ENCODE measurements around the gene GARRE1. TPM values are rescaled to one million over a fixed set of nuclear protein-coding genes. Genes with fewer than 3 reads are reported as not detected.

The GARRE1 gene
- polyA plus RNA-seq, 1 experiment = 17.6 TPM

DNA sequence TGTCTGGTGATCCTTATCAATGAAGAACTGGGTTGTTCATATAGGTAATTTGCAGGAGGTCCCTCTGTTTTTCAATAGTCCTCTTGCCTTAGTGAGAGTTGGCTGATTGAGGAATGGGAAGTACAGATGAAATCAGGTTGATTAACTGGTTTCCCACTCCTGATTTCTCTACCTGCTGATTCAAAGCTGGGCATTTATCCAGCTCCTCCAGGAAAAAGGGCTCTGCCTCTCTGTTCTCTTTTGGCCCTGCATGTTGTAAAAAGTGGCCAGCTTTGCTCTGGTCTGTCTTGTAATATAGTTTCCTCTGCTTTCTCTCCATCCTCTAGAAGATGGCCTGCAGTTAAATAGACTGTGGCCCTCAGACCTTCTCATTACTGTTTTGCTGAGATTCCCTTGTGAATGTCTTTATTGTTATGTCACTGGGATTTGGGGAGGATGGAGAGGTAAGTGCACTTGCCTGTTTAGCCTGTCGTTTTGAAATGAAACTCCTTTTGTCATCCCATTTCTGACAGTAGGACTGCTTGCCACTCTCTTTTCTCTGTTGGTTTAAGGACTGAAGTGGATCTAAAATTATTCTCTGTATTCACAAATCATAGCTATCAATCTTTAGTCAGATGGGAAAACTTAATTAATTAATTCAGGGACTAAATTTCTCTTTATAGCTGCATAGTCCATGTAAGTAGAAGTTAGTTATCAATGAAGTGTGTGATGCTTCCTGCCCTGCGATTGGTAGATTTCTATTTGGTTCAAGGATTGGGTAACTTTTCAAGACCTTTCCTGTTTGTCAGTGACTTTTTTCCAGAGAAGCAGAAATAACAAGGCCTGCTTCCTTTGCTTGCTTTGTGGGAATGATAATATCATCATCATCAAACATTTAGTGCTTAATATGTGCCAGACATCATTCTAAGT is 28.5 kb downstream of the GARRE1 start:
- ChIA-PET CTCF (no interaction called here), POLR2A (no interaction called here)
- Histone ChIP-seq H3K9me3 (ENCODE audit: control insufficient read depth, insufficient read depth, low read length) (peaks cover 4% of the 10 kb centered on the region), H3K27ac (ENCODE audit: low read depth, low read length) (no peak overlapping the region), H3K27me3 (ENCODE audit: control insufficient read depth, insufficient read depth, low read length) (no peaks in the 10 kb centered on the region), H3K4me3 (ENCODE audit: low read depth, low read length) (no peak overlapping the region)
- TF ChIP-seq, protein P1, sequence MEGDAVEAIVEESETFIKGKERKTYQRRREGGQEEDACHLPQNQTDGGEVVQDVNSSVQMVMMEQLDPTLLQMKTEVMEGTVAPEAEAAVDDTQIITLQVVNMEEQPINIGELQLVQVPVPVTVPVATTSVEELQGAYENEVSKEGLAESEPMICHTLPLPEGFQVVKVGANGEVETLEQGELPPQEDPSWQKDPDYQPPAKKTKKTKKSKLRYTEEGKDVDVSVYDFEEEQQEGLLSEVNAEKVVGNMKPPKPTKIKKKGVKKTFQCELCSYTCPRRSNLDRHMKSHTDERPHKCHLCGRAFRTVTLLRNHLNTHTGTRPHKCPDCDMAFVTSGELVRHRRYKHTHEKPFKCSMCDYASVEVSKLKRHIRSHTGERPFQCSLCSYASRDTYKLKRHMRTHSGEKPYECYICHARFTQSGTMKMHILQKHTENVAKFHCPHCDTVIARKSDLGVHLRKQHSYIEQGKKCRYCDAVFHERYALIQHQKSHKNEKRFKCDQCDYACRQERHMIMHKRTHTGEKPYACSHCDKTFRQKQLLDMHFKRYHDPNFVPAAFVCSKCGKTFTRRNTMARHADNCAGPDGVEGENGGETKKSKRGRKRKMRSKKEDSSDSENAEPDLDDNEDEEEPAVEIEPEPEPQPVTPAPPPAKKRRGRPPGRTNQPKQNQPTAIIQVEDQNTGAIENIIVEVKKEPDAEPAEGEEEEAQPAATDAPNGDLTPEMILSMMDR (IDR thresholded peaks at IDR 0.05; ENCODE audit: low read depth, low read length) = no peak
- DNase-seq (ENCODE audit: low read depth, low spot score) = no peak

DNA sequence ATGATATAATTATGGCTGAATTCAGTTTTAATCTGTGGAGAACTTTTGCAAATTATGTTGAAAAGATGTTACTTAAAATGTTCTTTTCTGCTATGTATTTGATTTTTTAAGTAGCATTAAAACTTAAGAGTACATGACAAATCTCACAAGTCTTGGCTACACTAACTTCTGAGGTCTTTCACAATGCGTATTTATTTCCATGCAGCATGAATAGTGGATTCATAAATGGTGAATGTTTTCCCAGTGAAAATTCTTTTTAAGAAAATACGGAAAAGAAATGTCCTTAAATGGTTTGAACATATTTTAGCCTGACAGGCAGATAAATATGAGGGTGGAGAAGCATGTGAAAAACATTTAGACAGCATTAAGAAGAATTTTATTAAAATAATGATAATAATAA is 30.2 kb downstream of the GARRE1 start:
- TF ChIP-seq, protein P1 (IDR thresholded peaks at IDR 0.05; ENCODE audit: low read depth, low read length) = no peak
- ChIA-PET POLR2A (no interaction called here), CTCF (interaction anchor here (0.9 kb wide), 1 partner anchor 62 kb away, joined by 3 read pairs; no protein-coding TSS in a partner anchor)

GRCh38 chr19:34287662-34288140 is 33.3 kb downstream of the GARRE1 start:
- Histone ChIP-seq H3K27me3 (ENCODE audit: control insufficient read depth, insufficient read depth, low read length) (no peaks in the 10 kb centered on the region), H3K9me3 (ENCODE audit: control insufficient read depth, insufficient read depth, low read length) (peaks cover 5% of the 10 kb centered on the region), H3K4me3 (ENCODE audit: low read depth, low read length) (no peak overlapping the region), H3K27ac (ENCODE audit: low read depth, low read length) (no peak overlapping the region)
- POLR2A ChIA-PET = no interaction called here
- TF ChIP-seq, protein P1 (IDR thresholded peaks at IDR 0.05; ENCODE audit: low read depth, low read length) = no peak
- no peak for DNase-seq (ENCODE audit: low read depth, low spot score)
- CTCF ChIA-PET = no interaction called here

More for the DNA sequence above, 30.2 kb downstream of the GARRE1 start:
- no peak overlapping the region for H3K27ac ChIP-seq (ENCODE audit: low read depth, low read length)
- H3K27me3 ChIP-seq (ENCODE audit: control insufficient read depth, insufficient read depth, low read length) = no peaks in the 10 kb centered on the region
- H3K4me3 ChIP-seq (ENCODE audit: low read depth, low read length) = no peak overlapping the region
- no peak for DNase-seq (ENCODE audit: low read depth, low spot score)
- no peaks in the 10 kb centered on the region; the same call in 1 of the 2 replicates for H3K9me3 ChIP-seq (ENCODE audit: control insufficient read depth, insufficient read depth, low read length)

GRCh38 chr19:34288381-34288780 is 34.0 kb downstream of the GARRE1 start:
- ChIA-PET CTCF (no interaction called here), POLR2A (no interaction called here)
- no peak for DNase-seq (ENCODE audit: low read depth, low spot score)
- Histone ChIP-seq H3K27ac (ENCODE audit: low read depth, low read length) (no peak overlapping the region), H3K9me3 (ENCODE audit: control insufficient read depth, insufficient read depth, low read length) (peaks cover 5% of the 10 kb centered on the region), H3K4me3 (ENCODE audit: low read depth, low read length) (no peak overlapping the region), H3K27me3 (ENCODE audit: control insufficient read depth, insufficient read depth, low read length) (no peaks in the 10 kb centered on the region)
- TF ChIP-seq, protein P1 (IDR thresholded peaks at IDR 0.05; ENCODE audit: low read depth, low read length) = no peak

- H3K4me3 ChIP-seq (ENCODE audit: low read depth, low read length) = no peak overlapping the region
- no peak for DNase-seq (ENCODE audit: low read depth, low spot score)
- H3K27ac ChIP-seq (ENCODE audit: low read depth, low read length) = no peak overlapping the region
- POLR2A ChIA-PET = no interaction called here
- peaks cover 5% of the 10 kb centered on the region for H3K9me3 ChIP-seq (ENCODE audit: control insufficient read depth, insufficient read depth, low read length)
- CTCF ChIA-PET = interaction anchor here (0.6 kb wide), 1 partner anchor 25 kb away, joined by 7 read pairs; no protein-coding TSS in a partner anchor
- TF ChIP-seq, protein P1 (IDR thresholded peaks at IDR 0.05; ENCODE audit: low read depth, low read length) = no peak
- H3K27me3 ChIP-seq (ENCODE audit: control insufficient read depth, insufficient read depth, low read length) = no peaks in the 10 kb centered on the region
These were observed 36.9 kb downstream of the GARRE1 start for GRCh38 chr19:34291235-34291634.
